Activated T-cell treated with anti-CD3 and anti-CD28 coated beads, Interleukin-2, amount 50 U/mL, for 4 hours (primary cell): Measurements from ENCODE around the gene STEAP3. TPM values are rescaled to one million over a fixed set of nuclear protein-coding genes. Genes with fewer than 3 reads are reported as not detected.

Experiments
- ATAC-seq, 2 donors: fragments of 200-7000 bp; cut with Tn5 transposase; one replicate each; pipeline ENCODE4 v1.10.0; 2021
- DNase-seq: peaks from one replicate; pipeline ENCODE4 v3.0.0-alpha.2; 2020
- H3K27me3 Mint-ChIP-seq: one replicate; pipeline ENCODE4 v1.8.0; 2021; ENCODE audit warnings: low read depth, mixed read lengths
- H3K36me3 Mint-ChIP-seq: one replicate; pipeline ENCODE4 v1.8.0; 2022; ENCODE audit warnings: mixed read lengths; ENCODE audit not compliant: insufficient read depth
- H3K4me1 Mint-ChIP-seq: one replicate; pipeline ENCODE4 v1.8.0; 2021; ENCODE audit warnings: low read depth, mixed read lengths
- H3K4me3 Mint-ChIP-seq: one replicate; pipeline ENCODE4 v1.8.0; 2021; ENCODE audit warnings: mild to moderate bottlenecking, moderate library complexity, mixed read lengths
- H3K9me3 Mint-ChIP-seq: one replicate; pipeline ENCODE4 v1.8.0; 2021; ENCODE audit warnings: mixed read lengths
- total RNA-seq, 3 donors: library from RNA; stranded (reverse); gene quantifications; one replicate each; pipeline ENCODE4 v1.2.1, GENCODE V29; 2021

The STEAP3 gene
- total RNA-seq, 3 donors from 2014 or later = 0.15 to 0.24 (median 0.18) TPM

DNA sequence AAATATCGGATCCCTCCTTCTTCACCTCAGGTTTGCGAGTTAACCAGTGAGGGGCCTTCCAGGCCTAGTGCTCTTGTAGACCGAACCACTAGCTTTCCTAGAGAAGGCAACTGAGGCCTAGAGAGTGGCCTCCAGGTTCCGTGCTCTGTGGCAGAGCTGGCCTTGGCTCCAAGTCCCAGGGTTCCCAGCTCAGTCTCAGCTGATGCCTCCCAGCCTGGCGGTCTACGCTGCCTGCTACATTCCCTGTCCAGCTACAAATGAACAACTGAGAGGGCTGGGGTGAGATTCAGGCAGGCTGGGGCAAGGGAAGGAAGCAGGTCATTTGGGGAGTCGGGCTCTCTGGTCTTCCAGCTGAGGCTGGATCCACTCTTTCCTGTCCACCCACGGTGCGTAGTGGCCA is 2.3 kb downstream of the STEAP3 start:
- Mint-ChIP-seq H3K4me1 (no peaks in the 10 kb centered on the region), H3K27me3 (peaks cover 40% of the 10 kb centered on the region), H3K36me3 (no peaks in the 10 kb centered on the region), H3K9me3 (no peaks in the 10 kb centered on the region), H3K4me3 (no peak overlapping the region)
- ATAC-seq = no peak
- DNase-seq = no peak

DNA sequence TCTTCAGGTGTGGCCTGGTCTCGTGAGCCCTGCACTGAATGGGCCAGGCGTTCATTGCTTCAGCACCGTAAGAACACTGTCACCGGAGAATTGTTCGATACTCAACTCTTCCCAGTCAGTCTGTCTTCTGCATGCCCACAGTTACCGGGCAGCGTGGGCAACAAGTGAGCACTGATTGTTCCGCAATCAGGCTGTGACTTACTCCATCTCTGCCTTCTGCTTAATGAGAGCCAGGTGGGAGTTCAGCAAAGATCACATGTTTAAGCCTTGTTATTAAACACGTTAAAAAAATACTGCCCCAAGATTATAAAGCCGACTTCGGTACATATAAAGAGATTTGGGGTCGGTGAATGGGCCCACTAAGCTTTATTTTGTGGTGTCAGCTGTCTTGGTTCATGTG is 3.7 kb downstream of the STEAP3 start:
- no peaks in the 10 kb centered on the region for H3K9me3 Mint-ChIP-seq
- no peak for DNase-seq
- no peaks in the 10 kb centered on the region for H3K4me1 Mint-ChIP-seq
- no peak overlapping the region for H3K4me3 Mint-ChIP-seq
- H3K27me3 Mint-ChIP-seq = peaks cover 28% of the 10 kb centered on the region
- ATAC-seq = no peak
- H3K36me3 Mint-ChIP-seq = no peaks in the 10 kb centered on the region

GRCh38 chr2:119228136-119228535 is 4.5 kb downstream of the STEAP3 start:
- Mint-ChIP-seq H3K4me1 (no peaks in the 10 kb centered on the region), H3K36me3 (no peaks in the 10 kb centered on the region), H3K9me3 (no peaks in the 10 kb centered on the region), H3K27me3 (peaks cover 23% of the 10 kb centered on the region), H3K4me3 (no peak overlapping the region)
- DNase-seq = no peak
- no peak for ATAC-seq

DNA sequence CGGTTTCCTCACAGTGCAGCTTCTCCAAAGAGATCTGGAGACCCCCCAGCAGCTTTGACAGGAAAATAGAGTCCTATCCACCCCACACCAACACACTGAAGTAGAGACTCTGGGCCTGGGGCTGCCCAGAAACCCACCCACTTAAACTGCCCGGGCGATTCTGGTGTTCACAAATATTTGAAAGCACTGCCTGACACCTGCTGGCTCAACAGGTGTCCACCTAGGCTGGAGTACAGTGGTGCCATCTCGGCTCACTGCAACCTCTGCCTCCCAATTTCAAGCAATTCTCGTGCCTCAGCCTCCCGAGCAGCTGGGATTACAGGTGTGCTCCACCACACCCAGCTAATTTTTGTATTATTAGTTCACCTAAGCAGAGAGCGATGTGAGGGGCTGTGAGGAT is 5.3 kb downstream of the STEAP3 start:
- Mint-ChIP-seq H3K4me3 (no peak overlapping the region), H3K36me3 (no peaks in the 10 kb centered on the region), H3K27me3 (peaks cover 21% of the 10 kb centered on the region), H3K9me3 (no peaks in the 10 kb centered on the region), H3K4me1 (no peaks in the 10 kb centered on the region)
- DNase-seq = no peak
- no peak for ATAC-seq

- ATAC-seq (no peak), DNase-seq (no peak)
- no peak overlapping the region for H3K4me3 Mint-ChIP-seq
- no peaks in the 10 kb centered on the region for H3K36me3 Mint-ChIP-seq
- H3K27me3 Mint-ChIP-seq = peaks cover 17% of the 10 kb centered on the region
- no peaks in the 10 kb centered on the region for H3K4me1 Mint-ChIP-seq
- no peaks in the 10 kb centered on the region for H3K9me3 Mint-ChIP-seq
Measured at GRCh38 chr2:119229716-119230115, 6.1 kb downstream of the STEAP3 start.

DNA sequence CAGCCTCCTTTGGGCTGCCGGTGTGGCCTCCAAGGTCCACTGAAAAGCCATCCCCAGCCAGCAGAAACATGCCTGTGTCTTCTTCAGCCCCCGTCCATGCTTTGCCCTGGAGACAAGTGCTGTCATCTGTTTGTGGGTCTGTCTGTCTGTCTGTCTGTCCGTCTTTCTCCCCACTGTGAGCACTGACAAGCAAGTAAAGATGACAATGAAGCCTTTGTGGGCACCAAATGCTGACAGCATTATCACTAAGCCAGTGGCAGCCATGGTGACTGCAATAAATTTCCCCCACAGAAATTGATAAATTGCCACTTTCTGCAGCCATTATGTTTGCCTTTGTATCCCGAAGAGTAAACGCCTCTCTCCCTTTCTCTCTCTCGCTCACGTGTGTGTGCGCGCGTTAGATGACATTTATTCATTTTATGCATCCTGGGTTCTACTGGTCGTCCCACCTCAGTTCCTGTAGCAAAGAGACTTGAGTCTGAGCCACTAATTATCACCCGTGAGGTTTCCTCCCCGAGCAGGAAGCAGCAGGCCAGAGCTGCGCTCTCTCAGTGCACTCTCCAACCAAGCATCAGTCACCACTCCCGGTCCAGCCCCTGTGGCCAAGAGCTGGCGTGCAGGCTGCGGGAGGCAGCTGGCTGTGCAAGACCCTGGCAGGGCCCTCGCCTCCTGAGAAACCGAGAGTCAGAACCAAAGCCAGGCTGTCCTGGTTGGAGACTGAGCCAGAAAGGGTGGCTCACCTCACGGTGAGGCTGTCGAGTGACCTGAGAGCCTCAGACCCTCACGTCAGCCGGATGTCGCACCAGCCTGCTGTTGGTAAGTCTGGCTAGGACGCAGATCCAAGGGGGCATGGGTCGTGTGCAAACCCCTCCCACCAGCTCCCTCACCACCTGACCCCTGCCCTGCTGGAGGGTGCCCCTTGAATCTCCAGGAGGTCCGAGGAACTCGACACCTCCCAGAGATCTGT is 6.9 kb downstream of the STEAP3 start:
- H3K9me3 Mint-ChIP-seq = no peaks in the 10 kb centered on the region
- H3K27me3 Mint-ChIP-seq = peaks cover 11% of the 10 kb centered on the region
- DNase-seq (no peak), ATAC-seq (no peak)
- H3K4me1 Mint-ChIP-seq = no peaks in the 10 kb centered on the region
- no peaks in the 10 kb centered on the region for H3K36me3 Mint-ChIP-seq
- H3K4me3 Mint-ChIP-seq = no peak overlapping the region

- DNase-seq = no peak
- peaks cover 2% of the 10 kb centered on the region for H3K27me3 Mint-ChIP-seq
- H3K9me3 Mint-ChIP-seq = no peaks in the 10 kb centered on the region
- H3K4me3 Mint-ChIP-seq = no peak overlapping the region
- no peak for ATAC-seq
- no peaks in the 10 kb centered on the region for H3K4me1 Mint-ChIP-seq
- H3K36me3 Mint-ChIP-seq = no peaks in the 10 kb centered on the region
Measured at GRCh38 chr2:119231975-119232665, 8.5 kb downstream of the STEAP3 start.

DNA sequence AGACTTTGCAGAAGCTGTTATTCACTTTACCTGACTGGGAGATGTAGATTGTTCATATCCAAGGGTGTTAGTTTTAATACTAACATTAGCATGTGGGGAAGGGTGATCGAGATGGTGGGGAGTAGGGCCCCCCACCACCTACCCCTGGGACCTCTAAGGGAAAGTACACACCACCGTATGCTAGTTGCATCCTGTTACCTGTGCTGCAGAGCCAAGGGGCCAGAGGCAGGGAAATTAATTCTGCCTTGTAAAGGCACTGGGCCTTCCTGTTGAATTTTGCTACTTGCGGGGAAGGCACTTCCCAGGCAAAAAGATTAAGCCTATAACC is 9.0 kb downstream of the STEAP3 start:
- no peak overlapping the region for H3K4me3 Mint-ChIP-seq
- no peaks in the 10 kb centered on the region for H3K9me3 Mint-ChIP-seq
- no peaks in the 10 kb centered on the region for H3K36me3 Mint-ChIP-seq
- H3K4me1 Mint-ChIP-seq = no peaks in the 10 kb centered on the region
- ATAC-seq (no peak), DNase-seq (no peak)
- peaks cover 2% of the 10 kb centered on the region for H3K27me3 Mint-ChIP-seq

DNA sequence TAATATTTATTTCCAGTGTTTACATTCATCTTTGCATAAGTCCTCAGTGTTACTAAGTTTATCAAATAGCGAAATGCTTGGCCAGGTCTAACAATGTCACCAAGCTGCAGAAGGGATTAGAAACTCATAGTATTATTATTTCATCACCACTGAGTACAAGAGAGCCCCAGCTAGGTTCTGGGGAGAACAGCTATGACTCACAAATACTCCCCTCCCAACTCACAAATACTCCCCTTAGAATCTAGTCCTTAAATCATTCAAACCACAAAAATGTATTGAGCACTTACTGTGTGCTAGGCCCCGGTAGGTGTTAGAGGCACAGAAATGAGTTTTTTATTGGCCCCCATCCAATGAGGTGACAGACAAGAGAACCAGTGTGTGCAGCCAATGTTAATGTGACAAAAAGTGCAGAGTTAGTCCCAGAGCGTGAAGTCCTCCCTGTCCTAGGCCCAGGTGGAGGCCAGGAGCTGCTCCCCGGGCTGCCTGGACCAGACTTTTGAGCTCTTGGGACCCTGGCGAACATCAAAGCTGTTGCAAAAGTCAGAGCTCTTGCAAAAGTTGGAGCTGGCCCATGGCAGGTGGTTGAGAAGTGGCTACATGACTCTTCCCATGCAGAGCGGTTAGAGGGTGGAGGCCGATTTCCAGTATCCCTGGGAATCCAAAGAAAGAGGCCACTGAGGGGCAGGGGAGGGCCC is 9.8 kb downstream of the STEAP3 start:
- DNase-seq = no peak
- H3K4me3 Mint-ChIP-seq = no peak overlapping the region
- ATAC-seq = no peak
- H3K4me1 Mint-ChIP-seq = no peaks in the 10 kb centered on the region
- no peaks in the 10 kb centered on the region for H3K36me3 Mint-ChIP-seq
- peaks cover 2% of the 10 kb centered on the region for H3K27me3 Mint-ChIP-seq
- H3K9me3 Mint-ChIP-seq = no peaks in the 10 kb centered on the region

DNA sequence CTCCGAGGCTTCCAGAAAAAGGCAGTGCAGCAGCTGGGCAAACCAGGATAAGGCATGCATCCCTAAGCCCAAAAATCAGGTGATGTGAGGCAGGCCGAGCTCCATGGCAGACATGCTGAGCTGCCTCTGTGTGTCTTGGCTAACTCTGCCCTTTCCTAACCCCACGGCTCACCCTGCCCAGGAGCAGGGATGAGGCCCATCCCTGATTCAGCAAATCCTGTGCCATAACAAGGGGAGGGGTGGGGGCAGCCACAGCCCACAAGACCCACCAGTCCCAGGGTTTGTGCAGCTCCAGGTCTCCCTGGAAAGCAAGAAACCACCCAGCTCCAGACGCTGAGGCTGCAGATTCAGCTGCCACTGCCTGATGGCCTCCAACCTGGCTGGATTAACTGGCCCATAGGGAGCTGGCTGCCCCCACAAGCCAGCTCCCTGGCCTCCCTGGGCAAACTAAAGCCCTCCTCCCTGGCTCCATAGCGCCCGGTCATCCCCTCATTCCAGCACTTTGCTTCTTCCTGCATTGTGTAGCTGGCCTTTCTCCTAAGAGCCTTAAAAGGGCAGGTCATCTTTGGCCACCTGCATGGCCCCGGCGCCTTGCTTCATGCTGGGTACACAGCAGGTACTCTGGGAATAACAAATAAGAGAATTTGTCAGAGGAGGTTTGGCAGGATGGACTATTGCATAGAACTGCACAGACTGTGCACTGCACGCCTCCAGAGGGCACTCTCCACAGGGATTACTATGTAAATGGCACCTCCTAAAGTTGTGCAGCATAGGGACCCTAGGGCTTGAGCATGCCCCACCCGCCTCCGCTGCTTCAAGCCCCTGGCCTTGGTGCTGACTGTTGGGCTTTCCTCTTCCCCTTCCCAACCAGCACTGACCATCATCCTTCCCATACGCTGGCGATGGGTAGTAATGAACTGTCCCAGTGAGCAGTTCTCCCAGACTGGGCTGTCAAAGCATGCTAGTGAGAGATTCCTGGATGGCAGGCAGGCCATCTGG is 10.7 kb downstream of the STEAP3 start:
- no peak for ATAC-seq
- Mint-ChIP-seq H3K36me3 (no peaks in the 10 kb centered on the region), H3K9me3 (no peaks in the 10 kb centered on the region), H3K27me3 (peaks cover 2% of the 10 kb centered on the region), H3K4me3 (no peak overlapping the region), H3K4me1 (no peaks in the 10 kb centered on the region)
- no peak for DNase-seq

GRCh38 chr2:119236796-119237195 is 13.2 kb downstream of the STEAP3 start:
- no peaks in the 10 kb centered on the region for H3K36me3 Mint-ChIP-seq
- H3K4me1 Mint-ChIP-seq = no peaks in the 10 kb centered on the region
- no peaks in the 10 kb centered on the region for H3K27me3 Mint-ChIP-seq
- ATAC-seq = no peak
- DNase-seq = no peak
- no peaks in the 10 kb centered on the region for H3K9me3 Mint-ChIP-seq
- no peak overlapping the region for H3K4me3 Mint-ChIP-seq

DNA sequence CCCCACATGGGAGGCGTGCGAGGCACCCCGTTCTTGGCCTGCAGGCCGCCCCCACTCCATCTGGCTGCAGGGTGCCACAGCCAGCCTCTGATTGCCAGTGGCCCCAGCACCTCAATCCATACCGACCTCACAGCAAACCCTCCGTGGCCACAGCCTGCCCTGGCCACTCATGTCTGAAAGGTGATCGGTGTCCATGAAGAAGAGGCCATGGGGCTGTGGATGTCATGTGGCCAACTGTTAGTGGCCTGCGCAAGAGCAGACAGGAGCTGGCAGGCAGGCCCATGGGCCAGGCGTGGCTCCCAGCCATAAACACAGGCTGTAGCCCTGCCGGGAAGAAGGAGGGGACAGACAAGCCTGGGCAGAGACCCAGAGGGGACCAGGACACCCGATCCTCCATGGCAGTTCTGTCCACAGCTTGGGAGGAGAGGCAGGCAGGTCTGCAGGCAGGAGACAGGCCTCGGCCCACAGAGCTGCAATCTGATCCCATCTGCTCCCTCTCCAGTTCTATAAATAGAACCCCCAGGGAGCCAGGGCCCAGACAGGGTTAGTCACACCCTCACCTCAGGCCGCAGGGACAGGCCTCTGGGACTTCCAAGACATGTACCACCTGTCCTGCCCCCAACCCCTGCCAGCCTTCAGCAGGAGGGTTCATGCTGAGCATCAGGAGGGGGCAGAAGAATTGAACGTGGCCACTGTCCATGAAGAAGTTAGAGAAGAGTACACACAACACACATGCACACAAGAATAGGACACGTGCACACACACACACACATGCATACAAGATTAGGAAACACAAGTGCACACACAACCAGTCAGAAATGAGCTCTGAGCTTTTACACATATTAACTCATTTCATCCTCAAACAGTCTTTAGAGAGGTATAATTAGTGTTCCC is 16.9 kb downstream of the STEAP3 start:
- no peak overlapping the region for H3K4me3 Mint-ChIP-seq
- no peaks in the 10 kb centered on the region for H3K36me3 Mint-ChIP-seq
- ATAC-seq (no peak), DNase-seq (no peak)
- peaks cover 3% of the 10 kb centered on the region for H3K27me3 Mint-ChIP-seq
- H3K9me3 Mint-ChIP-seq = no peaks in the 10 kb centered on the region
- no peaks in the 10 kb centered on the region for H3K4me1 Mint-ChIP-seq

GRCh38 chr2:119241205-119241532 is 17.5 kb downstream of the STEAP3 start:
- Mint-ChIP-seq H3K27me3 (peaks cover 3% of the 10 kb centered on the region), H3K4me1 (no peaks in the 10 kb centered on the region), H3K9me3 (no peaks in the 10 kb centered on the region), H3K4me3 (no peak overlapping the region), H3K36me3 (no peaks in the 10 kb centered on the region)
- ATAC-seq (no peak), DNase-seq (no peak)
